Mesothelial cell of epicardium (in vitro differentiated cells): ENCODE measurements around the gene FAM76A. TPM values are rescaled to one million over a fixed set of nuclear protein-coding genes. Genes with fewer than 3 reads are reported as not detected.
A peak's percentile ranks its signal among the peaks of the same experiment; 100 is the strongest.
"Not testable (repeated sequence)": the region's sequence is repeated elsewhere in the genome, so short reads cannot be mapped to it uniquely, and the experiment has no call there.

Experiments
- DNase-seq, 2 experiments: peaks; one replicate each; pipeline ENCODE4 v3.0.0; 2021; ENCODE audit warnings: low spot score in 2 of 2; ENCODE audit not compliant: unreplicated experiment in 2 of 2
- H3K27ac Mint-ChIP-seq: 2 replicates; pipeline ENCODE4 v1.8.0; 2021; ENCODE audit warnings: mixed read lengths
- H3K27me3 Mint-ChIP-seq: 2 replicates; pipeline ENCODE4 v1.8.0; 2021; ENCODE audit warnings: low read depth, mixed read lengths
- H3K36me3 Mint-ChIP-seq: 2 replicates; pipeline ENCODE4 v1.8.0; 2021; ENCODE audit warnings: mixed read lengths
- H3K4me1 Mint-ChIP-seq: 2 replicates; pipeline ENCODE4 v1.8.0; 2021; ENCODE audit warnings: mixed read lengths
- H3K4me3 Mint-ChIP-seq: 2 replicates; pipeline ENCODE4 v1.8.0; 2021; ENCODE audit warnings: mild to moderate bottlenecking, moderate library complexity, mixed read lengths
- H3K9me3 Mint-ChIP-seq: 2 replicates; pipeline ENCODE4 v1.8.0; 2021; ENCODE audit warnings: mixed read lengths
- CTCF ChIP-seq: fragments of 200-600 bp; sonication (generic); IDR thresholded peaks from one replicate; pipeline ENCODE4 v1.5.0; 2021; ENCODE audit warnings: antibody characterized with exemption; ENCODE audit not compliant: unreplicated experiment
- total RNA-seq: library from RNA; stranded (reverse); gene quantifications from 3 replicates; pipeline ENCODE4 v1.2.1, GENCODE V29; 2021

The FAM76A gene
- total RNA-seq, 1 donor from 2014 or later = 12.4 TPM

- H3K9me3 Mint-ChIP-seq = no peaks in the 10 kb centered on the region
- DNase-seq = no peak
- peaks cover 11% of the 10 kb centered on the region for H3K4me1 Mint-ChIP-seq
- TF ChIP-seq CTCF = no peak
- no peaks in the 10 kb centered on the region for H3K36me3 Mint-ChIP-seq
- H3K27me3 Mint-ChIP-seq = no peaks in the 10 kb centered on the region
- H3K27ac Mint-ChIP-seq = peak overlapping the region; percentile 95
- peak overlapping the region; percentile 95 for H3K4me3 Mint-ChIP-seq
Observed at GRCh38 chr1:27772036-27772931, 46.5 kb downstream of the FAM76A start.

- H3K9me3 Mint-ChIP-seq = no peaks in the 10 kb centered on the region
- no peaks in the 10 kb centered on the region for H3K27me3 Mint-ChIP-seq
- peak within 1 kb of the TSS; percentile 95 for H3K4me3 Mint-ChIP-seq
- peak; percentile 97 to 99 for DNase-seq
- no peaks in the 10 kb centered on the region for H3K36me3 Mint-ChIP-seq
- peaks cover 11% of the 10 kb centered on the region for H3K4me1 Mint-ChIP-seq
- peak within 1 kb of the TSS; percentile 95 for H3K27ac Mint-ChIP-seq
- TF ChIP-seq CTCF = no peak
Observed at GRCh38 chr1:27772932-27773825, 47.4 kb downstream of the FAM76A start, which contains the start of gene STX12. STX12 (plus strand) TSS chr1:27773219; CDS start chr1:27773308, 89 bp downstream.

GRCh38 chr1:27773826-27774445 is 48.2 kb downstream of the FAM76A start:
- no peaks in the 10 kb centered on the region for H3K36me3 Mint-ChIP-seq
- no peak for TF ChIP-seq CTCF

GRCh38 chr1:27774654-27775053 is 48.9 kb downstream of the FAM76A start:
- H3K27me3 Mint-ChIP-seq = no peaks in the 10 kb centered on the region
- no peaks in the 10 kb centered on the region for H3K9me3 Mint-ChIP-seq
- H3K4me1 Mint-ChIP-seq = peaks cover 11% of the 10 kb centered on the region
- no peaks in the 10 kb centered on the region for H3K36me3 Mint-ChIP-seq
- TF ChIP-seq CTCF = no peak
- H3K4me3 Mint-ChIP-seq = no peak overlapping the region
- no peak overlapping the region for H3K27ac Mint-ChIP-seq
- DNase-seq = no peak

More at GRCh38 chr1:27773826-27774445, 48.2 kb downstream of the FAM76A start:
- Mint-ChIP-seq H3K27ac (peak overlapping the region; percentile 94), H3K4me3 (peak overlapping the region; percentile 95), H3K27me3 (no peaks in the 10 kb centered on the region), H3K4me1 (peaks cover 11% of the 10 kb centered on the region), H3K9me3 (no peaks in the 10 kb centered on the region)
- no peak for DNase-seq

GRCh38 chr1:27775336-27775735 is 49.6 kb downstream of the FAM76A start:
- H3K27ac Mint-ChIP-seq, H3K9me3 Mint-ChIP-seq, DNase-seq, H3K4me3 Mint-ChIP-seq, H3K27me3 Mint-ChIP-seq, H3K36me3 Mint-ChIP-seq: not testable (repeated sequence)
- H3K4me1 Mint-ChIP-seq = peaks cover 11% of the 10 kb centered on the region

- H3K4me3 Mint-ChIP-seq = not testable (repeated sequence)
Observed at GRCh38 chr1:27776276-27776675, 50.5 kb downstream of the FAM76A start.

More at GRCh38 chr1:27776276-27776675, 50.5 kb downstream of the FAM76A start:
- not testable (repeated sequence) for H3K36me3 Mint-ChIP-seq, H3K27ac Mint-ChIP-seq, H3K27me3 Mint-ChIP-seq, H3K9me3 Mint-ChIP-seq, DNase-seq
- peaks cover 11% of the 10 kb centered on the region for H3K4me1 Mint-ChIP-seq
